ENCODE results near the gene VEZF1.

- TF ChIP-seq CTCF (conservative IDR thresholded peaks at IDR 0.05 in 1 of 2, IDR thresholded peaks at IDR 0.05 in 1 of 2; ENCODE audit: low read depth in 1 of 2, low read length in 2 of 2) (no peak), EZH2 (IDR thresholded peaks at IDR 0.05; ENCODE audit: low read length, missing control alignments) (no peak)
Measured at GRCh38 chr17:58019521-58019920, 31.5 kb upstream of the VEZF1 start.
